ENCODE measurements around the gene CLASP1. TPM values are rescaled to one million over a fixed set of nuclear protein-coding genes. Genes with fewer than 3 reads are reported as not detected.

The CLASP1 gene
- total and polyA plus RNA-seq, 2 donors (not counting 3 experiments of a cell fraction or from before 2014, with no cell fraction given), result 10.0 to 57.9 TPM

DNA sequence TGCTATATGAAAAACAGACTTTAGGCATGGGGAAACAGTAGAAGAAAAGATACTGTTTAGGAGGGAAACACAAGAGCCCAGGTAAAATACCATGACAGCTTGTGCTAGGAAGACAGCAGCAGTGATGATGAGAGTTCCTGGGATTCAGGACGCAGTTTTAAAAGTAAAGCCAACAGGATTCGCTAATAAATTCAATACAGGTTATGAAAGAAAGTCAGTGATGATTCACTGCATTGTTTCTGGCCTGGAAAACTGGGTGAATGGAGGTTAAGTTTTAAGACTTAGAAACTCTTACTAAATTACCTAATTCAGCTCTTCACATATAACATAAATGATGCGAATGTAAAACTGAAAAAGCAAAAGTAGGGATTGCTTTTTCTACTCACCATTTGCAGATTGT is 146.5 kb downstream of the CLASP1 start:
- H3K4me3 ChIP-seq (replicated peaks in 1 of 3; ENCODE audit: insufficient read depth in 1 of 3, low read depth in 1 of 3, low read length in 3 of 3), result no peak overlapping the region
- POLR2A ChIA-PET, result no interaction called here
- no TSS peak for BruUV-seq (replicated peaks)
- dilution Hi-C loops (cut with MboI; ENCODE audit: extremely low pct_ligation_motif_present, low sequenced_read_pairs), result no loop called here
- H3K4me2 ChIP-seq (ENCODE audit: insufficient read depth, low read length), result no peak overlapping the region
- FAIRE-seq (peak; percentile 68), DNase-seq (ENCODE audit: low read depth, low spot score) (peak; percentile 13)
- no peak overlapping the region for H3K9ac ChIP-seq (replicated peaks; ENCODE audit: extremely low read depth, insufficient read depth, low read length)
- CTCF ChIA-PET, result interaction anchor here (1.5 kb wide), 1 partner anchor 28 kb away, joined by 3 read pairs; the partner anchor contains the start of gene RNU4ATAC
- H3K4me1 ChIP-seq (ENCODE audit: control insufficient read depth, extremely low read depth, insufficient read depth, low read length), result peaks cover 9% of the 10 kb centered on the region
- H3K27ac ChIP-seq (ENCODE audit: insufficient read depth, low read depth, low read length), result peak overlapping the region; percentile 24
- no peaks in the 10 kb centered on the region for H3K27me3 ChIP-seq (ENCODE audit: control insufficient read depth in 2 of 2, insufficient read depth in 2 of 2, low read length in 2 of 2)
- H3K9me3 ChIP-seq (replicated peaks; ENCODE audit: control insufficient read depth, insufficient read depth, low read length), result no peaks in the 10 kb centered on the region
- H3K9me1 ChIP-seq (replicated peaks; ENCODE audit: control insufficient read depth, extremely low read depth, insufficient read depth, low read length), result no peaks in the 10 kb centered on the region
- intact Hi-C loops (cut with micrococcal nuclease), result loop anchor here (10.0 kb wide), 1 partner anchor 98 kb away; no protein-coding TSS in a partner anchor
- H3K36me3 ChIP-seq (ENCODE audit: control insufficient read depth in 2 of 2, extremely low read depth in 1 of 2, insufficient read depth in 2 of 2, low read length in 2 of 2), result peaks cover 3 to 5% of the 10 kb centered on the region in 2 experiments
- no peaks in the 10 kb centered on the region for H4K20me1 ChIP-seq (replicated peaks; ENCODE audit: control insufficient read depth, extremely low read depth, insufficient read depth, low read length)
- H3K79me2 ChIP-seq (ENCODE audit: control insufficient read depth, insufficient read depth, low read length), result peaks cover 15% of the 10 kb centered on the region
- TF ChIP-seq, protein P1, sequence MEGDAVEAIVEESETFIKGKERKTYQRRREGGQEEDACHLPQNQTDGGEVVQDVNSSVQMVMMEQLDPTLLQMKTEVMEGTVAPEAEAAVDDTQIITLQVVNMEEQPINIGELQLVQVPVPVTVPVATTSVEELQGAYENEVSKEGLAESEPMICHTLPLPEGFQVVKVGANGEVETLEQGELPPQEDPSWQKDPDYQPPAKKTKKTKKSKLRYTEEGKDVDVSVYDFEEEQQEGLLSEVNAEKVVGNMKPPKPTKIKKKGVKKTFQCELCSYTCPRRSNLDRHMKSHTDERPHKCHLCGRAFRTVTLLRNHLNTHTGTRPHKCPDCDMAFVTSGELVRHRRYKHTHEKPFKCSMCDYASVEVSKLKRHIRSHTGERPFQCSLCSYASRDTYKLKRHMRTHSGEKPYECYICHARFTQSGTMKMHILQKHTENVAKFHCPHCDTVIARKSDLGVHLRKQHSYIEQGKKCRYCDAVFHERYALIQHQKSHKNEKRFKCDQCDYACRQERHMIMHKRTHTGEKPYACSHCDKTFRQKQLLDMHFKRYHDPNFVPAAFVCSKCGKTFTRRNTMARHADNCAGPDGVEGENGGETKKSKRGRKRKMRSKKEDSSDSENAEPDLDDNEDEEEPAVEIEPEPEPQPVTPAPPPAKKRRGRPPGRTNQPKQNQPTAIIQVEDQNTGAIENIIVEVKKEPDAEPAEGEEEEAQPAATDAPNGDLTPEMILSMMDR (IDR thresholded peaks at IDR 0.05; ENCODE audit: extremely low read depth in 1 of 2, insufficient read depth in 1 of 2, low read depth in 1 of 2, low read length in 2 of 2), result no peak
- no peak for TF ChIP-seq POLR2AphosphoS5 (IDR thresholded peaks at IDR 0.05; ENCODE audit: insufficient read depth, low read depth, low read length)
- TF ChIP-seq FOS (IDR thresholded peaks at IDR 0.05; ENCODE audit: borderline replicate concordance, insufficient read depth, low read length), result peak; percentile 9
- TF ChIP-seq EZH2 (IDR thresholded peaks at IDR 0.05; ENCODE audit: borderline replicate concordance, low read depth, low read length, severe bottlenecking), result no peak
- no peak overlapping the region for H2AFZ ChIP-seq (ENCODE audit: low read depth, low read length)

DNA sequence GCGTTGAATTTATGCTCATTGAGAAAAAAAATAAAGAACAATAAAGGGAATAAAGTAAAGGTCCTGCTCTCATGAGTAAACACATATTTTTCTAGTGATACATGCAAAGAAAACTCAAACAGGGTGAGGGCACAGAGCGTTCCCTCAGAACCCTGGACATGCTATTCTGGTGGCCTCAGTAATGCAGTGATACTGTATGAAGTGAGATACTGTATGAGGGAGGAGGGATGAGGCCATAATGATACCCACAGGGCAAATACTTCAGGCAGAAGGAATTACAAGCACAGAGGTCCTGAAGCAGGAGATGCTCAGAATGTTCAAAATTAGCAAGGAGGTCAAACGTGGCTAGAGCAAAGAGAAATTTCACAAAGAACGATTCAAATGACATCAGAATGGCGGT is 147.0 kb downstream of the CLASP1 start:
- H3K36me3 ChIP-seq (ENCODE audit: control insufficient read depth in 2 of 2, extremely low read depth in 1 of 2, insufficient read depth in 2 of 2, low read length in 2 of 2), result peaks cover 3 to 5% of the 10 kb centered on the region in 2 experiments
- H2AFZ ChIP-seq (ENCODE audit: low read depth, low read length), result no peak overlapping the region
- TF ChIP-seq GATA2 (IDR thresholded peaks at IDR 0.05; ENCODE audit: insufficient read depth, insufficient read length, low read depth, low read length), result no peak
- TF ChIP-seq POLR2A (IDR thresholded peaks at IDR 0.05; ENCODE audit: low read depth, low read length), result no peak
- no peak overlapping the region for H3K9ac ChIP-seq (replicated peaks; ENCODE audit: extremely low read depth, insufficient read depth, low read length)
- ChIA-PET POLR2A (no interaction called here), CTCF (interaction anchor here (1.5 kb wide), 1 partner anchor 28 kb away, joined by 3 read pairs; the partner anchor contains the start of gene RNU4ATAC)
- no peak overlapping the region for H3K4me3 ChIP-seq (replicated peaks in 1 of 3; ENCODE audit: insufficient read depth in 1 of 3, low read depth in 1 of 3, low read length in 3 of 3)
- H3K79me2 ChIP-seq (ENCODE audit: control insufficient read depth, insufficient read depth, low read length), result peaks cover 12% of the 10 kb centered on the region
- DNase-seq (ENCODE audit: low read depth, low spot score) (no peak), FAIRE-seq (peak; percentile 48)
- no peaks in the 10 kb centered on the region for H3K27me3 ChIP-seq (ENCODE audit: control insufficient read depth in 2 of 2, insufficient read depth in 2 of 2, low read length in 2 of 2)
- H3K9me1 ChIP-seq (replicated peaks; ENCODE audit: control insufficient read depth, extremely low read depth, insufficient read depth, low read length), result no peaks in the 10 kb centered on the region
- peaks cover 9% of the 10 kb centered on the region for H3K4me1 ChIP-seq (ENCODE audit: control insufficient read depth, extremely low read depth, insufficient read depth, low read length)
- intact Hi-C loops (cut with micrococcal nuclease), result loop anchor here (10.0 kb wide), 1 partner anchor 97 kb away; no protein-coding TSS in a partner anchor
- no peaks in the 10 kb centered on the region for H4K20me1 ChIP-seq (replicated peaks; ENCODE audit: control insufficient read depth, extremely low read depth, insufficient read depth, low read length)
- H3K4me2 ChIP-seq (ENCODE audit: insufficient read depth, low read length), result no peak overlapping the region
- H3K9me3 ChIP-seq (replicated peaks; ENCODE audit: control insufficient read depth, insufficient read depth, low read length), result no peaks in the 10 kb centered on the region
- no TSS peak for BruUV-seq (replicated peaks)
- dilution Hi-C loops (cut with MboI; ENCODE audit: extremely low pct_ligation_motif_present, low sequenced_read_pairs), result no loop called here
- H3K27ac ChIP-seq (ENCODE audit: insufficient read depth, low read depth, low read length), result peak overlapping the region; percentile 24

All from endothelial cell of umbilical vein (primary cell).